ENCODE data around the gene EYS. TPM values are rescaled to one million over a fixed set of nuclear protein-coding genes. Genes with fewer than 3 reads are reported as not detected.

EYS gene
- polyA plus RNA-seq, 1 experiment = not detected

GRCh38 chr6:63799313-63799712, 1907.7 kb downstream of the EYS start:
- ChIA-PET POLR2A (no interaction called here), CTCF (interaction anchor here (0.9 kb wide), 1 partner anchor 30 kb away, joined by 3 read pairs; no protein-coding TSS in a partner anchor)
- no peak for DNase-seq (ENCODE audit: low read depth)
- no peak for TF ChIP-seq CTCF (IDR thresholded peaks at IDR 0.05; ENCODE audit: insufficient read depth, low read depth, low read length)
- Histone ChIP-seq H3K36me3 (ENCODE audit: control insufficient read depth, insufficient read depth, low read length) (no peaks in the 10 kb centered on the region), H3K4me3 (ENCODE audit: low read depth, low read length) (no peak overlapping the region), H3K27me3 (ENCODE audit: control insufficient read depth, insufficient read depth, low read length) (no peaks in the 10 kb centered on the region)

GRCh38 chr6:63798378-63798777, 1908.6 kb downstream of the EYS start:
- H3K36me3 ChIP-seq (ENCODE audit: control insufficient read depth, insufficient read depth, low read length) = no peaks in the 10 kb centered on the region
- no peak overlapping the region for H3K4me3 ChIP-seq (ENCODE audit: low read depth, low read length)
- H3K27me3 ChIP-seq (ENCODE audit: control insufficient read depth, insufficient read depth, low read length) = no peaks in the 10 kb centered on the region
- no peak for DNase-seq (ENCODE audit: low read depth)
- no peak for TF ChIP-seq CTCF (IDR thresholded peaks at IDR 0.05; ENCODE audit: insufficient read depth, low read depth, low read length)
- ChIA-PET CTCF (no interaction called here), POLR2A (interaction anchor here (0.7 kb wide), 1 partner anchor 1334 kb away, joined by 3 read pairs; no protein-coding TSS in a partner anchor)

- H3K4me3 ChIP-seq (ENCODE audit: low read depth, low read length) = no peak overlapping the region
- no peaks in the 10 kb centered on the region for H3K27me3 ChIP-seq (ENCODE audit: control insufficient read depth, insufficient read depth, low read length)
- ChIA-PET POLR2A (interaction anchor here (0.7 kb wide), 1 partner anchor 1333 kb away, joined by 3 read pairs; no protein-coding TSS in a partner anchor), CTCF (no interaction called here)
- TF ChIP-seq CTCF (IDR thresholded peaks at IDR 0.05; ENCODE audit: insufficient read depth, low read depth, low read length) = no peak
- DNase-seq (ENCODE audit: low read depth) = no peak
- no peaks in the 10 kb centered on the region for H3K36me3 ChIP-seq (ENCODE audit: control insufficient read depth, insufficient read depth, low read length)
Observed at GRCh38 chr6:63797721-63798120, 1909.3 kb downstream of the EYS start.

- H3K4me3 ChIP-seq (ENCODE audit: low read depth, low read length) = no peak overlapping the region
- CTCF ChIA-PET = no interaction called here
- H3K36me3 ChIP-seq (ENCODE audit: control insufficient read depth, insufficient read depth, low read length) = no peaks in the 10 kb centered on the region
- no peak for TF ChIP-seq CTCF (IDR thresholded peaks at IDR 0.05; ENCODE audit: insufficient read depth, low read depth, low read length)
- POLR2A ChIA-PET = no interaction called here
- H3K27me3 ChIP-seq (ENCODE audit: control insufficient read depth, insufficient read depth, low read length) = no peaks in the 10 kb centered on the region
- no peak for DNase-seq (ENCODE audit: low read depth)
Observed at GRCh38 chr6:63795826-63796225, 1911.2 kb downstream of the EYS start.

- CTCF ChIA-PET = interaction anchor here (0.8 to 1.1 kb wide), 2 partner anchors 11 to 31 kb away, joined by 3 to 4 read pairs; no protein-coding TSS in a partner anchor
Observed at GRCh38 chr6:63795006-63795405, 1912.0 kb downstream of the EYS start.

More at GRCh38 chr6:63795006-63795405, 1912.0 kb downstream of the EYS start:
- Histone ChIP-seq H3K36me3 (ENCODE audit: control insufficient read depth, insufficient read depth, low read length) (no peaks in the 10 kb centered on the region), H3K4me3 (ENCODE audit: low read depth, low read length) (no peak overlapping the region), H3K27me3 (ENCODE audit: control insufficient read depth, insufficient read depth, low read length) (no peaks in the 10 kb centered on the region)
- no peak for TF ChIP-seq CTCF (IDR thresholded peaks at IDR 0.05; ENCODE audit: insufficient read depth, low read depth, low read length)
- DNase-seq (ENCODE audit: low read depth) = no peak
- POLR2A ChIA-PET = no interaction called here
